GM12864 (cell line): ENCODE measurements around the gene TAF12.
"Not testable (repeated sequence)": the region's sequence is repeated elsewhere in the genome, so short reads cannot be mapped to it uniquely, and the experiment has no call there.

Experiments used
- DNase-seq: peaks from one replicate; pipeline ENCODE4 v3.0.0-alpha.2; 2011; ENCODE audit warnings: low read depth
- H3K4me3 ChIP-seq: 2 replicates; pipeline ENCODE4 v1.5.1; 2011; ENCODE audit warnings: mild to moderate bottlenecking, low read depth, low read length, control low read depth
- TF ChIP-seq, protein P1 (sequence below): IDR thresholded peaks from 2 replicates; pipeline ENCODE4 v1.5.1; 2011; ENCODE audit warnings: low read depth, mild to moderate bottlenecking, moderate library complexity, low read length, control low read depth, inconsistent platforms; ENCODE audit errors: missing control alignments

TAF12 gene

DNA sequence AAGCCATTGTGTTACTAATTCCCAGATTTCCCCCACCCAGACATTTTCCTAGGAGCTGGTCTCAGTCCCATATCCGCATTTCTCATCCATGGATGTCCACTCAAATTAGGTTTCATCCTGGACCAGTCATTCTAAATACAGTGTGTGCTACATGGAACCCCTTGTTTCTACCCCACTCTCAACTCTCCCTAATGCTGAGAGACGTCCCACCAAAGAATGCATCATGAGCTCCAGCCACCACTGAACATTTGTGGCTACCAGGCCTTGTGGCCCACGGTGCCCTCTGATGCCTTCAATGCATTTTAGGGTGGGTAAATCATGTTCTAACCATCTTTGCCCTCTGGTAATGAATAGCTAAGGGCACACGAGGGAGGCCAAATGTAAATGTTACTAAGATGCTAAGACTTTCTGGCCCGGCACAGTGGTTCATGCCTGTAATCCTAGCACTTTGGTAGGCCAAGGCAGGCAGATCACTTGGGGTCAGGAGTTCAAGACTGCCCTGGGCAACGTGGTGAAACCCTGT lies 64.1 kb downstream of the TAF12 start:
- DNase-seq = no peak
- TF ChIP-seq, protein P1, sequence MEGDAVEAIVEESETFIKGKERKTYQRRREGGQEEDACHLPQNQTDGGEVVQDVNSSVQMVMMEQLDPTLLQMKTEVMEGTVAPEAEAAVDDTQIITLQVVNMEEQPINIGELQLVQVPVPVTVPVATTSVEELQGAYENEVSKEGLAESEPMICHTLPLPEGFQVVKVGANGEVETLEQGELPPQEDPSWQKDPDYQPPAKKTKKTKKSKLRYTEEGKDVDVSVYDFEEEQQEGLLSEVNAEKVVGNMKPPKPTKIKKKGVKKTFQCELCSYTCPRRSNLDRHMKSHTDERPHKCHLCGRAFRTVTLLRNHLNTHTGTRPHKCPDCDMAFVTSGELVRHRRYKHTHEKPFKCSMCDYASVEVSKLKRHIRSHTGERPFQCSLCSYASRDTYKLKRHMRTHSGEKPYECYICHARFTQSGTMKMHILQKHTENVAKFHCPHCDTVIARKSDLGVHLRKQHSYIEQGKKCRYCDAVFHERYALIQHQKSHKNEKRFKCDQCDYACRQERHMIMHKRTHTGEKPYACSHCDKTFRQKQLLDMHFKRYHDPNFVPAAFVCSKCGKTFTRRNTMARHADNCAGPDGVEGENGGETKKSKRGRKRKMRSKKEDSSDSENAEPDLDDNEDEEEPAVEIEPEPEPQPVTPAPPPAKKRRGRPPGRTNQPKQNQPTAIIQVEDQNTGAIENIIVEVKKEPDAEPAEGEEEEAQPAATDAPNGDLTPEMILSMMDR = no peak
- H3K4me3 ChIP-seq = peak overlapping the region; percentile 64

DNA sequence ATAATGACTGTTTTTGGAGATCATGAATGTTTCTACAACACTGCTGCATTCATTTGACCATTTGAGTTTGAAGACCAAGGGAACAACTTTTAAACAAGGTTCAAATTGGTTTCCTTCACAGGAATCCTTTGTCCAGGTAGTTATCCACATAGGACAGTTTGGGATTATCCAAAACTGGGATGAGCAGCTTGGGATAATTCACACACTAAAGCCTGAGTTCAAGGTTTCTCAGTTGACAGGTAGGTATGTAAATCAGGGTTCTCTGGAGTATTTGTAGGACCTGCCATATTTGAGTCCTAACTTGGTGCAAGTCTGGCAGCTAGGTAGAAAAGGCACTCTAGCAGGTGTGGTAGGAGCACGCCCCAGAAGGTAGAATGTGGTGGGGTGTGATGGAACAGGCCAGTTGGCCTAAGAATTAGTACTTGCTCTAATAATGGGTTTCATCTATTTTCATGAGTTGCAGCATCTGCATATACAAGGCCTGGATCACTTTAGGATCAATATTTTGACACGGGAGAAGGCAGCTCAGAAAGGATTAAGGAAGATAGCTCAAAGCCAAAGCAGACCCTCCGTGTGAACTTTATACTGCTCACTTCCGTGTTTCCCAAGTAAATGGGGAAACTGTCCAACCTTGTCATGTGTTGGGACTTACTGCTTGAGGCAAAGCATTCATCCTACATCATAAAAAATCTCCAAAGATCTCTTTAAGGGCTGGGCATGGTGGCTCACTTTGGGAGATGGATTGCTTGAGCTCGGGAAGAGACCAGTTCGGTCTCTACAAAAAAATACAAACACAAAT lies 64.9 kb downstream of the TAF12 start:
- no peak for DNase-seq
- H3K4me3 ChIP-seq = no peak overlapping the region
- TF ChIP-seq, protein P1 = no peak

DNA sequence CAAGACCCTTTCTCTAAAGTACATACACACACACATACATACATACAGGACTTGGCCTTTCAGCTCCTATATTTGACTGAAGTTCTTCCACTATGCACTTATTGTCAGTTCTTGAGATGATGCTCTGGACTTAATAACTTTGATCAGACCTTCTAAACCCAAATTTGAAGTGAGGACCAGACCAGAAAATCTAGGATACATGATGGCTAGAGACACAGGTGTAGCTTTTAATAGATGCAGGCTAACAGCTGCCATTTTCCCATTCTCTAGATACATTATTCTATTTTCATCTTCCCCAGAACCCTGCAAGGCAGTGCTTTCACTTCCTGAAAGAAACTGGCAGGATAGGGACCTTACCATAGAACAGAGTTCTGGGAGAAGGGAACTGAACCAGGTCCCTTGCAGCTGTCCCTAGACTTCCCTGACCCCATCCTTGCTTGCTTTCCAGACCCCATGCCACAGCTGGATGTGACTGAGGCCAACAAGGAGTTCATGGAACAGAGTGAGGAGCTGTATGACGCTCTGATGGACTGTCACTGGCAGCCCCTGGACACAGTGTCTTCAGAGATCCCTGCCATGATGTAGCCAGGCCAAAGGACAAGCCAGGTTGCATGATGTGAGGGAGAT lies 65.7 kb downstream of the TAF12 start:
- TF ChIP-seq, protein P1 = no peak
- H3K4me3 ChIP-seq = no peak overlapping the region
- DNase-seq = no peak

DNA sequence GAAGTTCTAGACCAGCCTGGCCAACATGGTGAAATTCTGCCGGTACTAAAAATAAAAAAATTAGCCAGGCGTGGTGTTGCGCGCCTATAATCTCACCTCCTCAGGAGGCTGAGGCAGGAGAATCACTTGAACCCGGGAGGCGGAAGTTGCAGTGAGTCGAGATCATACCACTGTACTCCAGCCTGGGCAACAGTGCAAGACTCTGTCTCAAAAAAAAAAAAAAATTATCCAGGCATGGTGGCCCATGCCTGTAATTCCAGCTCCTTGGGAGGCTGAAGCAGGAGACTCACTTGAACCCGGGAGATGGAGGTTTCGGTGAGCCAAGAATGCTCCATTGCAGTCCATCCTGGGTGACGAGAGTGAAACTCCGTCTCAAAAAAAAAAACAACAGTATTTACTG lies 69.3 kb downstream of the TAF12 start:
- DNase-seq = no peak
- TF ChIP-seq, protein P1 = no peak

DNA sequence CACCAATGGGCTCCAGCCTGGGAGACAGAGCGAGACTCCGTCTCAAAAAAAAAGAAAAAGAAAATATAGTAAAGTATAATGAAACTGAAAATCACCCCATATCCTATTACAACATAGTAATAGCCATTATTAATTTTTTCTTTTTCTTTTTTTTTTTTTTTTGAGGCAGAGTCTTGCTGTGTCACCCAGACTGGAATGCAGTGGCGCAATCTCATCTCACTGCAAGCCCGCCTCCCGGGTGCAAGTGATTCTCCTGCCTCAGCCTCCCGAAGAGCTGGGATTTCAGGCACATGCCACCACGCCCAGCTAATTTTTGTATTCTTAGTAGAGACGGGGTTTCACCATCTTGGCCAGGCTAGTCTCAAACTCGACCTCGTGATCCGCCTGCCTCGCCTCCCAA lies 70.0 kb downstream of the TAF12 start:
- not testable (repeated sequence) for DNase-seq, H3K4me3 ChIP-seq

More for the DNA sequence above, 69.3 kb downstream of the TAF12 start:
- no peak overlapping the region for H3K4me3 ChIP-seq

DNA sequence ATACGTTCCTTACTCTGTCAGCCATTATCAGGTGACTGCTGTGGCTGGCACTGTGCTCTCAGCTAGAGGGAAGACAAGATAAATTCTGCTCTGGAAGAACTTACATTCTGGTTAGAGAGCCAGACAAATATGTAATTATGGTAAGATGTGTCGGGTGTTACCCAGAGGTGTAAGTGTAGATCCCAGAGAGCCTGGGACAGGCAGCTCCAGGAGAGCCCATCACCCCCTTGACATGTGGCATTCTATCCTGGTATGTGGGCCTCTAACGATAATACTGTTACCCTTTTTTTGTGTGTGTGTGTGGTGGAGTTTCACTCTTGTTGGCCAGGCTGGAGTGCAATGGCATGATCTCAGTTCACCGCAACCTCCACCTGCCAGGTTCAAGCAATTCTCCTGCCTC lies 71.0 kb downstream of the TAF12 start:
- TF ChIP-seq, protein P1 = no peak
- no peak overlapping the region for H3K4me3 ChIP-seq
- DNase-seq = no peak

DNA sequence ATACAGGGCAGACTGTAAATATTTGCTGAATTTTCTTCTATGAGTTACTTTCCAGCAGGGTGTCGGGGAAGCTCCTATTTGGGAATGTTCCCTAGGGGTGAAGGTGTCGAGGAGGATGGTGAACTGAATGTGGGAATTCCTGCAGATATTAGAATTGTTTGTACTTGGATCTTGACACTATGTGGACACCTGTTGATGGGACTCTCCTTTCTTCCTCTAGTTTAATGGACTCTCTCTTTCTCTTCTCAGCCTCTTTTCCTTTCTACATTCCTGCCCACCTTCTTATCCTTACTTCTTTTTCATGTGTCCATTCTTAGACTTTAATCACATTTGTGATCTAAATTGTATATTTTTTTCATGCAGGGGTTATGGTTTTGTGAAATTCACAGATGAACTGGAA lies 75.9 kb downstream of the TAF12 start:
- no peak for DNase-seq
- H3K4me3 ChIP-seq = no peak overlapping the region
- TF ChIP-seq, protein P1 = no peak
